K562 (cell line): ENCODE results near the gene SAT1. TPM values are rescaled to one million over a fixed set of nuclear protein-coding genes. Genes with fewer than 3 reads are reported as not detected.
A peak's percentile ranks its signal among the peaks of the same experiment; 100 is the strongest.

ENCODE experiments used
- ATF4 ChIP-seq: fragments of 450-650 bp; formaldehyde crosslinking; IDR thresholded peaks from 2 replicates; pipeline ENCODE4 v1.4.0; 2022; ENCODE audit warnings: mild to moderate bottlenecking, moderate library complexity
- ATF7 ChIP-seq: fragments of 450-650 bp; IDR thresholded peaks from 2 replicates; pipeline ENCODE4 v1.7.1; 2014; ENCODE audit warnings: mild to moderate bottlenecking, moderate library complexity
- HCFC1 ChIP-seq: IDR thresholded peaks from 2 replicates; pipeline ENCODE4 v1.6.1; 2012; ENCODE audit warnings: low read depth, low read length, improper control_type of control experiment
- MGA ChIP-seq: fragments of 450-650 bp; IDR thresholded peaks from 2 replicates; pipeline ENCODE4 v1.6.1; 2016; ENCODE audit warnings: mild to moderate bottlenecking, moderate library complexity
- MXD1 ChIP-seq: fragments of 250-450 bp; sonication (Bioruptor Pico); IDR thresholded peaks from 2 replicates; pipeline ENCODE4 v1.8.0; 2021; ENCODE audit warnings: borderline replicate concordance, mild to moderate bottlenecking, moderate library complexity; ENCODE audit not compliant: poor library complexity, severe bottlenecking
- THAP7 ChIP-seq: fragments of 250-450 bp; sonication (Bioruptor Pico); IDR thresholded peaks from 2 replicates; pipeline ENCODE4 v1.5.0; 2021
- VEZF1 ChIP-seq: fragments of 200-800 bp; sonication (Bioruptor generic); IDR thresholded peaks from 2 replicates; pipeline ENCODE4 v1.6.1; 2017; ENCODE audit warnings: missing genetic modification characterization, missing compliant biosample characterization
- XRCC3 ChIP-seq: fragments of 450-650 bp; IDR thresholded peaks from 2 replicates; pipeline ENCODE4 v1.6.1; 2017; ENCODE audit warnings: mild to moderate bottlenecking, moderate library complexity
- ZBTB17 ChIP-seq: fragments of 450-650 bp; formaldehyde crosslinking; IDR thresholded peaks from 2 replicates; pipeline ENCODE4 v1.4.0; 2020; ENCODE audit warnings: mild to moderate bottlenecking
- polyA plus RNA-seq, 8 experiments: library from polyadenylated mRNA; depleted of rRNA in 4 of 8; stranded (reverse) in 5 of 8; unstranded in 3 of 8; fragments of >200 nt; fragmentation: Nextera tagmentation in 2 of 8; fragmentation: Illumina TruSeq in 1 of 8; extraction: Ambion mirVana in 2 of 8; extraction: Trizol in 1 of 8; gene quantifications; 2 replicates each; pipeline versions ENCODE4 v1.2.1 to v1.2.3, GENCODE V29; 2011 to 2014; ENCODE audit warnings: inconsistent platforms in 1 of 8, missing spikeins in 1 of 8
- total RNA-seq, 7 experiments: library from RNA; depleted of rRNA in 6 of 7; stranded (reverse); fragments of >200 nt in 6 of 7; fragmentation: Illumina TruSeq in 2 of 7; extraction: Trizol in 2 of 7; gene quantifications; 2 replicates each; pipeline versions ENCODE4 v1.2.1 to v1.2.3, GENCODE V29; 2011 to 2021; ENCODE audit warnings: low replicate concordance in 1 of 7

Gene SAT1
- total and polyA plus RNA-seq, 9 of the 15 experiments (the other 6 are each of a cell fraction or from before 2014, with no cell fraction given), result 47.4 to 194 (median 74.1) TPM

GRCh38 chrX:23782863-23783588 is at the start of gene SAT1 (continued):
- TF ChIP-seq MGA, result no peak
- TF ChIP-seq XRCC3, result no peak
- peak; percentile 80 for TF ChIP-seq ATF7
- no peak for TF ChIP-seq MXD1 (CRISPR knock-in tag)
- no peak for TF ChIP-seq ZBTB17
- TF ChIP-seq VEZF1 (CRISPR knock-in tag), result peak; percentile 94
- TF ChIP-seq HCFC1, result peak; percentile 52
- no peak for TF ChIP-seq THAP7
- no peak for TF ChIP-seq ATF4
